GM10847 (cell line): ENCODE data around the gene INVS.

Experiments
- POLR2A ChIP-seq: IDR thresholded peaks from 2 replicates; pipeline ENCODE4 v1.6.1; 2011; ENCODE audit not compliant: insufficient read length; ENCODE audit errors: extremely low read depth

The INVS gene

DNA sequence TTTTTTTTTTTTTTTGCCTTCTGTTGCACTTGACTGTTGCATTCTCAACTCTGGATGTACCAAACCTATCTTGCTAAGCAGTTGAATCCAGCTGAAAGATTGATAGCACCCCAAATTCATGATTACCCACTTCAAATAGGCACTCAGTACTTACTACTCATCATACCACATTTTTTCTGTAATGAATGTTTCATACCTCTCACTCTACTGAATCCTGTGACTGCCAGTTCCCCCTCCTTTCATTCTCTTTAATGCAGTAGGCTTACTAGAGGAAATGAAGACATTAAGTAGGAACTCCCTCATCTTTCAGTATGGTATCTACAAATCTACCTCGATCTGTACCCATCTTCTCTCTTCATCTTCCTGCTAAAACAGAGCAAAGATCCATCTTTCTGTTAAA is 6.8 kb downstream of the INVS start:
- no peak for TF ChIP-seq POLR2A

- no peak for TF ChIP-seq POLR2A
Measured at GRCh38 chr9:100106616-100107015, 7.6 kb downstream of the INVS start.

DNA sequence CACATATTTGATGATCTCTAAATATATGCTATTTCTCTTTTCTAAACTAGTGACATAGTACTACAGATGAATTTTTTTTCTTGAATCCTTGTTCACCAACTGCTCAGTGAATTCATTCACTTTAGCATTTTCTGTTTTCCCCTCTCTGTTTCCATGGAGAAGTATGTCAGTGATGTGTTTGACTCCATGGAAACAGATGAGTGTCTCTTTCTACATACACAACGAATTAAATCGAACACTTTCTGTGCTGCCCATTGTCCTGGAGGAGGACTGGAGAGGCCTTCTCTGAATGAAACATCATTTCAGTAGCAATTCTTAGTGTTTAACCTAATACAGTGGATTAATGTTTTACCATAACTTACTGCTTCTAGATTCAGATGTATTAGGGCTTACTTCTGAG is 9.5 kb downstream of the INVS start:
- TF ChIP-seq POLR2A, result no peak

- no peak for TF ChIP-seq POLR2A
Measured at GRCh38 chr9:100111235-100111634, 12.2 kb downstream of the INVS start.

- no peak for TF ChIP-seq POLR2A
Measured at GRCh38 chr9:100112677-100113336, 13.8 kb downstream of the INVS start.

DNA sequence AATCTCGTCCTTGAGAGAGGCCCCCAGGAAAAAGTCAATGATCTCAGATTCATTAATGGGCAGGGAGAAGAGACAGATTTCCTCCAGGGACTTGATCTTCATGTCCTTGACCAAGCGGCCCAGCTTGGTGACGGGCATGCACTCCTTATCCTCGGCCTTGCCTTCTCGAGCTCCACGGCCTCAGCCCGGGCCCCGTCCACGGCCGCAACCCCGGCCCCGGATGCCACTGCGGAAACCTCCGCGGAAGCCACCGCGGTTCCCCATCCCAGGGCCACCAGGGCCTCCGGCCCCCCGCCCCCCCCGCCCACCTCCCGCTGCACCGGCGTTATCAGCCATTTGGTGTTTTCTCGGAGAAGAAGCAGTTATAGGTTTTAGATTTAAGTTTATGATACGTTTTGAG is 18.3 kb downstream of the INVS start:
- no peak for TF ChIP-seq POLR2A

GRCh38 chr9:100120286-100120685 is 21.2 kb downstream of the INVS start:
- TF ChIP-seq POLR2A, result no peak

DNA sequence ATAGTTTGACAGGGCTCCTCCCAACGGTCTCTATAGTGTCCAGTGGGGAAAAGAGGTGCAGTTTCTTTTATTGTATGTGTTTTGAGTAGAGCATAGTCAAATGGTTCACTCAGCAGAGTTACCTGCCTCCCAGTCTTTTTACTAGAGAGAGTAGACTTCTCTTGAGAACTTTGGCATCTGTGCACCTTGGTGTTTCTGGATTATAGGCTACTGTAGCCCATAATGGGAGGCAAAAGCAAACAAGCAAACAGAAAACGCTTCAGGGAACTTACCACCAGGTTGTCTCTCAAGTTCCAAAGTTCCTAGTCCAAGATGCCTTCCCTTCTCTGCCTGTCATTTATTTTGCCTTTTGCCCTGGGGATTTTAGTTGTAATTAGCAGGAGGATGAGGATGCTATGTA is 26.2 kb downstream of the INVS start:
- TF ChIP-seq POLR2A, result no peak

DNA sequence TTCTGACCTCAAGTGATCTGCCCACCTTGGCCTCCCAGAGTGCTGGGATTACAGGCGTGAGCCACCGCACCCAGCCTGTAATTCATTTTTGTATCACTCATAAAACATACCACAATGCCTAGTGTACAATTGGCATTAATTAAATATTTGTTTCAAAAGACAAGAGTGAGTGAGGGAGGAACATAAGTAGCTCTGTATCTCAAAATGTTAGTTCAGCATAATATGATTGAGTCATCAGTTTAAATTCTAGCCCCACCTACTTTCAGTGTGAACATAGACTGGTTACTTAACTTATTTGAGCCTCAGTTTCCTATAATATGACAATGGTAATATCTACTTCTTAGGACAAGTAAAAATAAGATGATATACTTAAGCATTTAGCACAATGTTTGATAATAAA is 26.9 kb downstream of the INVS start:
- TF ChIP-seq POLR2A, result no peak

GRCh38 chr9:100126423-100126822 is 27.4 kb downstream of the INVS start:
- no peak for TF ChIP-seq POLR2A

- TF ChIP-seq POLR2A, result no peak
Measured at GRCh38 chr9:100129772-100130171, 30.7 kb downstream of the INVS start.

- TF ChIP-seq POLR2A, result no peak
Measured at GRCh38 chr9:100131216-100131615, 32.2 kb downstream of the INVS start.

- no peak for TF ChIP-seq POLR2A
Measured at GRCh38 chr9:100131875-100132430, 32.9 kb downstream of the INVS start.

- no peak for TF ChIP-seq POLR2A
Measured at GRCh38 chr9:100134731-100135130, 35.7 kb downstream of the INVS start.

DNA sequence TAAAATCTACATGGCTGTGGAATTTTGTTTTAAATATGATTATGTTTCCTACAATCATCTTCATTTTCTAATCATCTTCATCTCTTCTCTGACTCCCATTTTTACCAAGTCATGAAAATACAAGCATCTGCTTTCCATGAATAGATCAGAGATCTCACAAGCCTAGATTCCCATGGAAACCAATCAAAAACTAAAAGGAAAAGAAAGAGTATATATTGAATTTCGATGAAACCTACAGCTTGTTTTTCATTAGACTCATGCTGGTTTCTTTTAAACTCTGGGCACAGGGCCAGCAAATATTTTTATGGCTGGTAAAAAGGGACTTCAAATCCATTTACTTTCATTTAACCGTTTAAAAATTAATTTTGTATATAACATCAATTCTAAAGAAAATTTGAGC is 51.2 kb downstream of the INVS start:
- TF ChIP-seq POLR2A, result no peak

- TF ChIP-seq POLR2A, result no peak
Measured at GRCh38 chr9:100160021-100160420, 61.0 kb downstream of the INVS start.

DNA sequence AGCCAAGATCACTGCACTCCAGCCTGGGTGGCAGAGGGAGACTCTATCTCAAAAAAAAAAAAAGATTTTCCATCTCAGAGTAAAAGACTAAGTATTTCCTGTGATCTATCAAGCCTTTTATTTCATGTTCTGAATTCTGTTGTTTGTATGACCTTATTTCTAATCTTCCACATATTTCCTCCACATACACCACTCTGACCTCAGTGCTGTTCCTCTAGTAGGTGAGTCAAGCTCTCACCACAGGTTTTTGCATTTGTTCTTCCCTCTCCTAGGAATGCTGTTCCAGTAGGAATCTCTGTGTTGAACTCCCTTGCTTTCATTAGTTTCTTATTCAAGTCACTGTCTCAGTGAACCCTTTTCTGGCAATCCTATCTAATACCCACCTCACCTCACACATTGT is 68.1 kb downstream of the INVS start:
- TF ChIP-seq POLR2A, result no peak
